Prostate gland (tissue), 2 donors: Measurements from ENCODE around the gene CARD19. TPM values are rescaled to one million over a fixed set of nuclear protein-coding genes. Genes with fewer than 3 reads are reported as not detected.
A peak's percentile ranks its signal among the peaks of the same experiment; 100 is the strongest.

ENCODE experiments used
- DNase-seq: peaks from one replicate; pipeline ENCODE4 v3.0.0-alpha.2; 2019; ENCODE audit warnings: low spot score
- H3K27ac ChIP-seq, 2 donors: fragments of 200-600 bp; sonication (generic); 2 replicates each; pipeline ENCODE4 v1.5.1; 2017 to 2019
- H3K27me3 ChIP-seq: fragments of 200-600 bp; sonication (generic); replicated peaks from 2 replicates; pipeline ENCODE4 v1.5.1; 2019; ENCODE audit not compliant: insufficient read depth
- H3K36me3 ChIP-seq, 2 donors: fragments of 200-600 bp; sonication (generic); 1 replicate in 1 of 2; 2 replicates in 1 of 2; pipeline versions ENCODE4 v1.5.1 to v1.8.1; 2017 to 2019
- H3K4me1 ChIP-seq: fragments of 200-600 bp; sonication (generic); replicated peaks from 2 replicates; pipeline ENCODE4 v1.5.1; 2019
- H3K4me3 ChIP-seq, 2 donors: fragments of 200-600 bp; sonication (generic); 2 replicates each; pipeline ENCODE4 v1.5.1; 2017 to 2019
- H3K9me3 ChIP-seq: fragments of 200-600 bp; sonication (generic); 2 replicates; pipeline ENCODE4 v1.5.1; 2017
- POLR2A ChIP-seq: fragments of 450-650 bp; IDR thresholded peaks from one replicate; pipeline ENCODE4 v1.6.1; 2016; ENCODE audit warnings: antibody characterized with exemption, mild to moderate bottlenecking
- POLR2AphosphoS5 ChIP-seq: sonication (generic); formaldehyde crosslinking; IDR thresholded peaks from one replicate; pipeline ENCODE4 v1.6.1; 2017; ENCODE audit warnings: antibody characterized with exemption
- WGBS: methylation state at CpG from one replicate; pipeline ENCODE4 v1.1.5; 2018; 5-methylcytosine and 5-hydroxymethylcytosine counted together
- intact Hi-C: fragments of 100-400 bp; cut with DNase I; formaldehyde crosslinking; loops from one replicate; pipeline ENCODE4 v1.14.2; 2022
- total RNA-seq, 2 donors: library from RNA; depleted of rRNA; stranded (reverse); fragments of >200 nt; gene quantifications; one replicate each; pipeline ENCODE4 v1.1.0, GENCODE V29; 2016
- TF ChIP-seq, protein P1 (sequence below), 4 experiments: fragments of 200-600 bp in 2 of 4; fragments of 450-650 bp in 2 of 4; sonication (generic) in 2 of 4; IDR thresholded peaks; 1 replicate in 3 of 4; 2 replicates in 1 of 4; pipeline ENCODE4 v1.5.1; 2016 to 2019; ENCODE audit warnings: antibody characterized with exemption in 4 of 4, mild to moderate bottlenecking in 2 of 4, moderate library complexity in 2 of 4

CARD19 gene
- total RNA-seq, 2 donors from 2014 or later: 41.9 to 111 TPM

DNA sequence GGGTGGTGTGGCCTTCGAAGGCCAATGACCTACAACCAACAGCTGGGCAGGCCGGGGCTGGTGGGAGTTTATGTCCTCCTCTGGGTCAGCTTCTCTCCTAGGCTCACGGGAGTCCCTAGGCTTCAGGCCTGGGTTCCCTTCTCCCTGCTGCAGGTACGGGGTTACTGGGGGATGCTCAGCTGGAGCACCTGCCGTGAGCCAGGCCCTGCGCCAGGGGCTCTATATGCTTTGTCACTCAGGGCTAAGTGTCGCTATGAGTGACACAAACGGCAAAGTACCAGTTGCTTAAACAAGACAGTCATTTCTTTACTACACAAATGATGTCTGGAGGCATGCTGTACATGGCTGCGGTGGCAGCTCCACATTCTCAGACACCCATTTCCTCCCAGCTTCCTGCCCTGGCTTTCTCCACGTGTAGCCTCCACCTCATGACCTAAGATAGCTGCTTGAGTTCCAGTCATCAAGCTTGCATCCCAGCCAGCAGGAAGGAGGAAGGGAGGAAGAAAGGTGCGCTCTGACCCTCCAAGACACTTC lies 60.5 kb downstream of the CARD19 start:
- intact Hi-C loops: loop anchor here (10.0 kb wide), 1 partner anchor 408 kb away; no protein-coding TSS in a partner anchor
- Histone ChIP-seq H3K36me3 (no peaks in the 10 kb centered on the region), H3K27me3 (no peaks in the 10 kb centered on the region), H3K27ac (no peak overlapping the region), H3K4me1 (no peaks in the 10 kb centered on the region), H3K4me3 (no peak overlapping the region), H3K9me3 (no peaks in the 10 kb centered on the region)
- 91% methylated on average over 11 of the region's 11 CpGs for WGBS
- no peak for TF ChIP-seq POLR2A
- TF ChIP-seq, protein P1, sequence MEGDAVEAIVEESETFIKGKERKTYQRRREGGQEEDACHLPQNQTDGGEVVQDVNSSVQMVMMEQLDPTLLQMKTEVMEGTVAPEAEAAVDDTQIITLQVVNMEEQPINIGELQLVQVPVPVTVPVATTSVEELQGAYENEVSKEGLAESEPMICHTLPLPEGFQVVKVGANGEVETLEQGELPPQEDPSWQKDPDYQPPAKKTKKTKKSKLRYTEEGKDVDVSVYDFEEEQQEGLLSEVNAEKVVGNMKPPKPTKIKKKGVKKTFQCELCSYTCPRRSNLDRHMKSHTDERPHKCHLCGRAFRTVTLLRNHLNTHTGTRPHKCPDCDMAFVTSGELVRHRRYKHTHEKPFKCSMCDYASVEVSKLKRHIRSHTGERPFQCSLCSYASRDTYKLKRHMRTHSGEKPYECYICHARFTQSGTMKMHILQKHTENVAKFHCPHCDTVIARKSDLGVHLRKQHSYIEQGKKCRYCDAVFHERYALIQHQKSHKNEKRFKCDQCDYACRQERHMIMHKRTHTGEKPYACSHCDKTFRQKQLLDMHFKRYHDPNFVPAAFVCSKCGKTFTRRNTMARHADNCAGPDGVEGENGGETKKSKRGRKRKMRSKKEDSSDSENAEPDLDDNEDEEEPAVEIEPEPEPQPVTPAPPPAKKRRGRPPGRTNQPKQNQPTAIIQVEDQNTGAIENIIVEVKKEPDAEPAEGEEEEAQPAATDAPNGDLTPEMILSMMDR (IDR thresholded peaks at IDR 0.05): no peak
- TF ChIP-seq POLR2AphosphoS5: no peak
- no peak for DNase-seq

DNA sequence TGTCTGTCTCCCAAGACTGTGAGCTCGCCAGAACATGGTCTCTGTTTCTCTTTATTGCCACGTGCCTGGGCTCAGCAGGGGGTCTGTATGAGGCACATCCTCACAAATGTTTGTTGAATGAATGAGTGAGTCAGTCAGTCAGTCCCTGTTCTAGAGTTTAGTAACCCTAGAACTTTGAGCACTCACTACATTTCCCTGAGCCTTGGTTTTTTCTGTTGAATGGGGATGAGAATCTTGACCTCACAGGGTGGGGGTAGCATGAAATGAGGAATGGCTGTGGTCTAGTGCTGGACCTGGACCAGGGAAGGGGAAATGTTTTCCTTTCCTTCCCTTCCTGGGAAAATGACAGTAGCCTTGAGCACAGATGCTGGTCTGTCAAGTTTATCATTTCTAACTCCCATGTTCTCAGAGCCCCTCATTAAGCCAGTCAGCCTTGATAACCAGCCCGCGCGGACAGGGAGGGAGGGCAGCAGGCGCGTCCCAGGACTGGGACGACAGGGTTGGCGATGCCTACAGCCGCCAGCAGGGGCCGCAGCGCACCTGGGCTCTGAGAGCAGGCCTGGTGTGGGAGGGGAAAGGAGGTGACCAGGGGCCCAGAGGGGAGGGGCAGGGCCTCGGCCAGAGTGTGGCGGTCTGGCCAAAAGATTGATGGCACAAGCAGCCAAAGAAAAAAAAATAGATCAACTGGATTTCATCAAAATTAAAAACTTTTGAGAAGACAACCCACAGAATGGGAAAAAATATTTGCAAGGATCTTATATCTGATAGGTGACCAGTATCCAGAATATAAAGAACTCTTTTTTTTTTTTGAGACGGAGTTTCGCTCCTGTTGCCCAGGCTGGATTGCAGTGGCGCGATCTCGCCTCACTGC lies 63.8 kb downstream of the CARD19 start:
- Histone ChIP-seq H3K4me3 (no peak overlapping the region), H3K27me3 (no peaks in the 10 kb centered on the region), H3K36me3 (no peaks in the 10 kb centered on the region), H3K4me1 (no peaks in the 10 kb centered on the region), H3K27ac (no peak overlapping the region), H3K9me3 (no peaks in the 10 kb centered on the region)
- peak; percentile 81 for DNase-seq
- WGBS: 13% methylated on average over 19 of the region's 19 CpGs
- intact Hi-C loops: loop anchor here (2.0 to 10.0 kb wide), 3 partner anchors 145 to 405 kb away; no protein-coding TSS in a partner anchor
- TF ChIP-seq POLR2AphosphoS5: peak; percentile 71
- TF ChIP-seq, protein P1 (IDR thresholded peaks at IDR 0.05): peak; percentile 87 to 99 (median 94)
- no peak for TF ChIP-seq POLR2A

DNA sequence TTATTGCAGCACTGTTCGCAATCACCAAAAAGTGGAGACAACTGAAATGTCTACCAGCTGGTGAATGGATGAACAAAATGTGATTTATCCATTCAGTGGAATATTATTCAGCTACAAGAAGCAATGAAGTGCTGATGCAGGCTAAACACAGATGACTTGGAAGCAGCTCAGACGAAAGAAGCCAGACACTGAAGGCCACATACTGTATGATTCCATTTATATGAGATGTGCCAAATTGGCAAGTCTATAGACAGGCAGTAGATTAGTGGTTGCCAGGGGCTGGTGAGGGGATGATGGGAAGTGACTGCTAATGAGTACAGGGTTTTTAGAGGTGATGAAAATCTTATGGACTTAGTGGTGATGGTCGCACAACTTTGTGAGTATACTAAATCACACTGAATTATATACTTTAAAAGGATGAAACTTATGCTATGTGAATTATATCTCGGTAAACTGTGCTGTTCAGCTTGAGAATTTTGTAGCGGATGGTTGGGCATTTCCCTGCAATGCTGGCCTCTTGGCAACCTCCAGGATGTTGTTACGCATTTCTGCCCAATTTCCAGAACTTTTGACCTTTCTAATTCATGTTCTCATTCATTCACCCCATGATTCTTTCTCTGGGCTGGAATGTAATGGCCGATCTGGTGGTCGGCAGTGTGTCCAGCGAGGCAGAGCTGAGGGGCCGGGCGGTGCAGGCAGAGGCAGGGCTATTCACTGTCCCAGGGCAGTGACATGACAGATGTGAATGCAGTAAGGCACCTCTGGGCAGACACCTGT lies 66.0 kb downstream of the CARD19 start:
- no peak for DNase-seq
- 74% methylated on average over 11 of the region's 11 CpGs for WGBS
- no peaks in the 10 kb centered on the region for H3K4me1 ChIP-seq
- intact Hi-C loops: loop anchor here (2.0 to 10.0 kb wide), 2 partner anchors 143 to 157 kb away; no protein-coding TSS in a partner anchor
- H3K27ac ChIP-seq: no peak overlapping the region
- H3K36me3 ChIP-seq: no peaks in the 10 kb centered on the region
- H3K9me3 ChIP-seq: no peaks in the 10 kb centered on the region
- H3K4me3 ChIP-seq: no peak overlapping the region
- H3K27me3 ChIP-seq: no peaks in the 10 kb centered on the region
- TF ChIP-seq POLR2A (no peak), POLR2AphosphoS5 (no peak)
- TF ChIP-seq, protein P1 (IDR thresholded peaks at IDR 0.05): no peak

Other genes with a start within 250 kb of the CARD19 start
- gene ZNF484, start 218.2 kb upstream of the CARD19 start, total RNA-seq: 10 to 100 TPM in 1 of 2 donors, 1 to 10 TPM in 1; 9.3 to 10.3 TPM
- 10 to 100 TPM in 1 of 2 donors, 1 to 10 TPM in 1; 6.2 to 11.0 TPM for gene FGD3, start 148.7 kb upstream of the CARD19 start, total RNA-seq
- gene SUSD3, start 37.5 kb upstream of the CARD19 start, total RNA-seq: 100 to 1,000 TPM in 1 of 2 donors, 1 to 10 TPM in 1; 2.2 to 471 TPM
- 100 to 1,000 TPM; 139 to 183 TPM for gene NINJ1, start 38.0 kb downstream of the CARD19 start, total RNA-seq
- gene WNK2, start 87.9 kb downstream of the CARD19 start, total RNA-seq: 100 to 1,000 TPM in 1 of 2 donors, 10 to 100 TPM in 1; 77.9 to 136 TPM